Mucosa of descending colon (tissue), 3 donors: ENCODE measurements around the gene MAGIX. TPM values are rescaled to one million over a fixed set of nuclear protein-coding genes. Genes with fewer than 3 reads are reported as not detected.
A peak's percentile ranks its signal among the peaks of the same experiment; 100 is the strongest.

Experiments
- ATAC-seq: fragments of 200-7000 bp; cut with Tn5 transposase; one replicate; pipeline ENCODE4 v1.9.1; 2020; ENCODE audit warnings: mild to moderate bottlenecking, moderate library complexity
- DNase-seq, 3 donors: peaks; one replicate each; pipeline ENCODE4 v3.0.0-alpha.2; 2020
- H3K36me3 ChIP-seq: fragments of 200-600 bp; one replicate; pipeline ENCODE4 v1.8.0; 2021; ENCODE audit warnings: low read depth, mild to moderate bottlenecking
- H3K4me1 ChIP-seq: fragments of 200-600 bp; one replicate; pipeline ENCODE4 v1.8.0; 2021; ENCODE audit warnings: low read depth, mild to moderate bottlenecking
- H3K4me3 ChIP-seq: fragments of 200-600 bp; one replicate; pipeline ENCODE4 v1.8.0; 2021; ENCODE audit warnings: mild to moderate bottlenecking
- H3K9me3 ChIP-seq: fragments of 200-600 bp; one replicate; pipeline ENCODE4 v1.8.0; 2021; ENCODE audit warnings: mild to moderate bottlenecking
- intact Hi-C, 2 donors: fragments of 100-400 bp; cut with DNase I in 1 of 2; cut with micrococcal nuclease in 1 of 2; formaldehyde crosslinking; loops; one replicate each; pipeline versions ENCODE4 v1.11.0 to v1.11.1; 2022; cut with DNase I, micrococcal nuclease
- total RNA-seq, 3 donors: library from RNA; stranded (reverse); fragmentation: NEBNext Ultra II Directional in 2 of 3; extraction: Animal tissue kit (Norgen Biotek cat#: 25700) in 2 of 3; gene quantifications; one replicate each; pipeline versions ENCODE4 v1.2.1 to v1.2.4, GENCODE V29; 2021 to 2023
- TF ChIP-seq, protein P1 (sequence below): fragments of 200-600 bp; IDR thresholded peaks from one replicate; pipeline ENCODE4 v1.8.0; 2022; ENCODE audit warnings: antibody characterized with exemption, mild to moderate bottlenecking
- donor health status: DM: no; HTN: no; CAD: no; lungs with moderate emphysema.
- donor health status: DM: no; HTN: no; CAD: no.
- donor health status: DM: no; HTN: yes; CAD: no.

MAGIX gene
- total RNA-seq, 3 donors from 2014 or later = 9.5 to 16.8 (median 15.6) TPM

DNA sequence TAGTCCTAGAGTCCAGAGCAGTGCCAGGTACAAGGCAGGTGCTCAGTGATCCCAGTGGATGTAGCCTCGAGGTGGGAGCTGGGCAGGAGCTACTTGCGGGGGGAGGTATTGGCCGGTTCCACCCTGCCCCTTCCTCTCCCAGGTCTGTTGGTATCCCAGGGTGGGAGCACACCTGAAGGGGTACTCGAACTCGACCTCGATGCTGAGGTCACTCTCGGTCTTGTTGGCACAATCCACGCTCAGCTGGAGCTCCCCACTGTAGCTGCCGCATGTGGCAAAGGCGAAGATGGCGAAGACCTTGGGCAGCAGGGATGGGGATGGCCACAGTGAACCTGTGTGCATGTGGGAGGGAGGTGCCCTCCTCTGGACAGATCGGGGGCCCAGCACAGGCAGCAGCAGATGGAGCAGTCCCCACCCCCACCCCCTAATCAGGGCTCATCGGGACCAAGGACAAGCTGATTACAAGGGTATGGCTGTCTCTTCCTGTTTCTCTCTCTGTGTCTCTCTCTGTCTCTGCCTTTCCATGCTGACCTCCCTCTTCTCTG is 35.1 kb downstream of the MAGIX start:
- intact Hi-C loops = no loop called here
- no peaks in the 10 kb centered on the region for H3K9me3 ChIP-seq
- H3K36me3 ChIP-seq = no peaks in the 10 kb centered on the region
- ATAC-seq = no peak
- no peak overlapping the region for H3K4me3 ChIP-seq
- DNase-seq = no peak
- TF ChIP-seq, protein P1, sequence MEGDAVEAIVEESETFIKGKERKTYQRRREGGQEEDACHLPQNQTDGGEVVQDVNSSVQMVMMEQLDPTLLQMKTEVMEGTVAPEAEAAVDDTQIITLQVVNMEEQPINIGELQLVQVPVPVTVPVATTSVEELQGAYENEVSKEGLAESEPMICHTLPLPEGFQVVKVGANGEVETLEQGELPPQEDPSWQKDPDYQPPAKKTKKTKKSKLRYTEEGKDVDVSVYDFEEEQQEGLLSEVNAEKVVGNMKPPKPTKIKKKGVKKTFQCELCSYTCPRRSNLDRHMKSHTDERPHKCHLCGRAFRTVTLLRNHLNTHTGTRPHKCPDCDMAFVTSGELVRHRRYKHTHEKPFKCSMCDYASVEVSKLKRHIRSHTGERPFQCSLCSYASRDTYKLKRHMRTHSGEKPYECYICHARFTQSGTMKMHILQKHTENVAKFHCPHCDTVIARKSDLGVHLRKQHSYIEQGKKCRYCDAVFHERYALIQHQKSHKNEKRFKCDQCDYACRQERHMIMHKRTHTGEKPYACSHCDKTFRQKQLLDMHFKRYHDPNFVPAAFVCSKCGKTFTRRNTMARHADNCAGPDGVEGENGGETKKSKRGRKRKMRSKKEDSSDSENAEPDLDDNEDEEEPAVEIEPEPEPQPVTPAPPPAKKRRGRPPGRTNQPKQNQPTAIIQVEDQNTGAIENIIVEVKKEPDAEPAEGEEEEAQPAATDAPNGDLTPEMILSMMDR = no peak
- H3K4me1 ChIP-seq = no peaks in the 10 kb centered on the region

GRCh38 chrX:49198540-49199314 is 36.2 kb downstream of the MAGIX start:
- Histone ChIP-seq H3K4me1 (no peaks in the 10 kb centered on the region), H3K9me3 (no peaks in the 10 kb centered on the region), H3K4me3 (no peak overlapping the region), H3K36me3 (no peaks in the 10 kb centered on the region)
- no peak for DNase-seq
- TF ChIP-seq, protein P1 = no peak
- ATAC-seq = no peak
- intact Hi-C loops = no loop called here

- Histone ChIP-seq H3K36me3 (no peaks in the 10 kb centered on the region), H3K9me3 (no peaks in the 10 kb centered on the region), H3K4me3 (no peak overlapping the region), H3K4me1 (no peaks in the 10 kb centered on the region)
- TF ChIP-seq, protein P1 = no peak
- ATAC-seq = no peak
- intact Hi-C loops = no loop called here
- DNase-seq = no peak
Observed at GRCh38 chrX:49199315-49199595, 36.7 kb downstream of the MAGIX start.

DNA sequence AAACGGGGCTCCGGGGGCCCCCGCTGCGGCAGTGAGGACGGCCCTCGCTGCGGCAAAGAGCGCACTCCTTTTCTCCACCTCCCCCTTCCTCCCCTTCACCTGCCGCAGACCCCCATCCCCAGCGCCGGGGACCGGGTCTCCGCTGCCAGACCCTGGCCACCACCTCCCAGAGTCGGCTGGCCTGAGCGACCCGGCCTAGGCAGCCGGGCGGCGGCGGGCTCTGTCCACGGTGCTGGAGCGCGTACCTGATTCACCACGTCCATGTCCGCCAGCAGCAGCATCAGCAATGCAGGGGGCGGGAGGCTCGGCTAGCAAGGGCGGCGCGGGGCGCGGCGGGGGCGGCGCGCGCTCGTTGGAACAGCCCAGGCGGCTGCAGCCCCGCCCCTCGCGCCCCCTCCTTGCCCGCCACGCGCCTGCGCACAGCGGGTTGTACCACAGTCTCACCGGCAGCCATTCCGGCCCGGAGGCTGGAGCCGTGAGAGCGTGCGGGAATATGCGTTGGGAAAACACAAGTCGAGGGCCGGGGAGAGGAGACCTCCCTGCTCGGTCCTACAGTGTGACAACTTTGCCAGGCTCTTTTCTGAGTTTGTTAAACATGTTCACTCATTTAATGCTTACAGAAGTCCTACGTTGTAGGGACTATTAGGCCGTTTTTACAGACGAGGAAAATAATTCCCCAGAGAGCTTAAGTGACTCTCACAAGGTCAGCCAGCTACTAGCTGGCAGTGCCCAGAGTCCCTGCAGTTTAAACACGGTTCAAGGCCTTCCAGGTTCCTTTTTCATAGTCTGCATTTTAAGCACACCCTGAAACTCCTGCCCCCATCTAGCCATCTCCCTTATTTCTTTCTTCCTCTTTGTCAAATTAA is 37.6 kb downstream of the MAGIX start, which contains the start of gene SYP:
Gene SYP (minus strand): TSS at position 288 of the 866 bp plus-strand sequence. CDS start 7 bp downstream, at position 281.
- peak; percentile 98 for ATAC-seq
- intact Hi-C loops = no loop called here
- H3K36me3 ChIP-seq = no peaks in the 10 kb centered on the region
- H3K9me3 ChIP-seq = no peaks in the 10 kb centered on the region
- TF ChIP-seq, protein P1 = no peak
- DNase-seq = peak; percentile 91 to 92 (median 92)
- no peak within 1 kb of the TSS for H3K4me3 ChIP-seq
- no peaks in the 10 kb centered on the region for H3K4me1 ChIP-seq

GRCh38 chrX:49202022-49202421 is 39.5 kb downstream of the MAGIX start:
- H3K9me3 ChIP-seq = no peaks in the 10 kb centered on the region
- no peaks in the 10 kb centered on the region for H3K4me1 ChIP-seq
- H3K36me3 ChIP-seq = no peaks in the 10 kb centered on the region
- intact Hi-C loops = no loop called here
- TF ChIP-seq, protein P1 = no peak
- H3K4me3 ChIP-seq = no peak overlapping the region
- DNase-seq (no peak), ATAC-seq (peak; percentile 40)
